Endodermal cell (in vitro differentiated cells): ENCODE results near the gene CACUL1. TPM values are rescaled to one million over a fixed set of nuclear protein-coding genes. Genes with fewer than 3 reads are reported as not detected.

ENCODE experiments used
- DNase-seq: peaks from one replicate; pipeline ENCODE4 v3.0.0-alpha.2; 2017
- H3K27ac ChIP-seq: 2 replicates; pipeline ENCODE4 v1.5.1; 2013; ENCODE audit warnings: mild to moderate bottlenecking, low read depth, low read length, moderate library complexity
- H3K27me3 ChIP-seq: 2 replicates; pipeline ENCODE4 v1.6.1; 2013; ENCODE audit warnings: mild to moderate bottlenecking, low read length, moderate library complexity; ENCODE audit not compliant: insufficient read depth, control insufficient read depth, poor library complexity, severe bottlenecking
- H3K36me3 ChIP-seq: 2 replicates; pipeline ENCODE4 v1.7.0; 2013; ENCODE audit warnings: mild to moderate bottlenecking, low read length, moderate library complexity; ENCODE audit not compliant: control insufficient read depth, insufficient read depth
- H3K4me1 ChIP-seq: one replicate; pipeline ENCODE4 v1.7.0; 2013; ENCODE audit warnings: low read length; ENCODE audit not compliant: control insufficient read depth, insufficient read depth
- H3K4me3 ChIP-seq: 2 replicates; pipeline ENCODE4 v1.5.1; 2013; ENCODE audit warnings: mild to moderate bottlenecking, low read length, moderate library complexity
- H3K9ac ChIP-seq: 2 replicates; pipeline ENCODE4 v1.6.1; 2013; ENCODE audit warnings: mild to moderate bottlenecking, low read length, moderate library complexity; ENCODE audit not compliant: poor library complexity, severe bottlenecking; ENCODE audit errors: extremely low read depth
- H3K9me3 ChIP-seq: 2 replicates; pipeline ENCODE4 v1.6.1; 2013; ENCODE audit warnings: mild to moderate bottlenecking, low read length, moderate library complexity; ENCODE audit not compliant: control insufficient read depth
- H3K27ac Mint-ChIP-seq: 2 replicates; pipeline ENCODE4 v1.8.0; 2020; ENCODE audit warnings: mixed read lengths
- H3K27me3 Mint-ChIP-seq: 2 replicates; pipeline ENCODE4 v1.8.0; 2021; ENCODE audit warnings: mild to moderate bottlenecking, mixed read lengths; ENCODE audit not compliant: insufficient read depth
- H3K36me3 Mint-ChIP-seq: 2 replicates; pipeline ENCODE4 v1.8.0; 2020; ENCODE audit warnings: low read depth, mixed read lengths
- H3K4me1 Mint-ChIP-seq: 2 replicates; pipeline ENCODE4 v1.8.0; 2020; ENCODE audit warnings: mixed read lengths
- H3K4me3 Mint-ChIP-seq: 2 replicates; pipeline ENCODE4 v1.8.0; 2020; ENCODE audit warnings: mild to moderate bottlenecking, moderate library complexity, mixed read lengths
- H3K9me3 Mint-ChIP-seq: 2 replicates; pipeline ENCODE4 v1.8.0; 2020; ENCODE audit warnings: mild to moderate bottlenecking, mixed read lengths
- WGBS, 2 experiments: methylation state at CpG; one replicate each; pipeline versions ENCODE4 v1.1.5 to v1.1.7; 2013; ENCODE audit warnings: missing lambda C conversion rate in 2 of 2, mixed read lengths in 1 of 2; ENCODE audit not compliant: insufficient coverage in 1 of 2, insufficient read length in 1 of 2; 5-methylcytosine and 5-hydroxymethylcytosine counted together
- total RNA-seq, 2 donors: library from RNA; stranded (reverse); fragmentation: NEBNext Ultra II Directional in 1 of 2; extraction: Animal tissue kit (Norgen Biotek cat#: 25700) in 1 of 2; gene quantifications; 2 replicates in 1 of 2; 3 replicates in 1 of 2; pipeline ENCODE4 v1.2.1, GENCODE V29; 2021
- TF ChIP-seq, protein P1 (sequence below): fragments of 200-600 bp; sonication (generic); conservative IDR thresholded peaks from 2 replicates; pipeline ENCODE4 v1.5.0; 2021; ENCODE audit warnings: antibody characterized with exemption, mild to moderate bottlenecking

Gene CACUL1
- total RNA-seq, 2 donors from 2014 or later, result 37.5 to 38.9 TPM

DNA sequence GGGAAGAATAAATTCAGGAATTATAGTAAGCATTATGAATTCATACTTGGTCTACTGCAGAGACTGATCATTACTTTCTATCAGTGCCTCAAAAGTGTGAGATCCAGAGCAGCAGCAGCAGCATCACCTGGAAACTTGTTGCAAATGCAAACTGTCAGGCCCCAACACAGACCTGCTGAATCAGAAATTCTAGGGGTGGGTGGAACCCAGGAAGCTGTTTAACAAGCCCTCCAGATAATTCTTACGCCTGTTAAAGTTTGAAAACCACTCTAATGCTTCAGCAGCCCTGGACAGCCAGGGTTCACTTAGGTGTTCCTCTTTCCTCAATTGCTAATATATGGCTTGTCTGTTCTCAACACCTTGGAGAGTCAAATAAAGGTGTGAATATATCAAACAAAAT is 19.5 kb downstream of the CACUL1 start:
- 89 to 100% methylated on average over 1 of the region's 1 CpG for WGBS, 2 experiments
- DNase-seq, result peak; percentile 47
- Mint-ChIP-seq H3K4me3 (no peak overlapping the region), H3K4me1 (peaks cover 54% of the 10 kb centered on the region), H3K9me3 (no peaks in the 10 kb centered on the region), H3K27ac (no peak overlapping the region), H3K36me3 (peaks cover 2% of the 10 kb centered on the region), H3K27me3 (no peaks in the 10 kb centered on the region)
- TF ChIP-seq, protein P1, sequence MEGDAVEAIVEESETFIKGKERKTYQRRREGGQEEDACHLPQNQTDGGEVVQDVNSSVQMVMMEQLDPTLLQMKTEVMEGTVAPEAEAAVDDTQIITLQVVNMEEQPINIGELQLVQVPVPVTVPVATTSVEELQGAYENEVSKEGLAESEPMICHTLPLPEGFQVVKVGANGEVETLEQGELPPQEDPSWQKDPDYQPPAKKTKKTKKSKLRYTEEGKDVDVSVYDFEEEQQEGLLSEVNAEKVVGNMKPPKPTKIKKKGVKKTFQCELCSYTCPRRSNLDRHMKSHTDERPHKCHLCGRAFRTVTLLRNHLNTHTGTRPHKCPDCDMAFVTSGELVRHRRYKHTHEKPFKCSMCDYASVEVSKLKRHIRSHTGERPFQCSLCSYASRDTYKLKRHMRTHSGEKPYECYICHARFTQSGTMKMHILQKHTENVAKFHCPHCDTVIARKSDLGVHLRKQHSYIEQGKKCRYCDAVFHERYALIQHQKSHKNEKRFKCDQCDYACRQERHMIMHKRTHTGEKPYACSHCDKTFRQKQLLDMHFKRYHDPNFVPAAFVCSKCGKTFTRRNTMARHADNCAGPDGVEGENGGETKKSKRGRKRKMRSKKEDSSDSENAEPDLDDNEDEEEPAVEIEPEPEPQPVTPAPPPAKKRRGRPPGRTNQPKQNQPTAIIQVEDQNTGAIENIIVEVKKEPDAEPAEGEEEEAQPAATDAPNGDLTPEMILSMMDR, result no peak
- no peaks in the 10 kb centered on the region for H3K9me3 ChIP-seq
- H3K27ac ChIP-seq, result no peak overlapping the region
- no peaks in the 10 kb centered on the region for H3K27me3 ChIP-seq
- H3K36me3 ChIP-seq, result no peaks in the 10 kb centered on the region
- no peak overlapping the region for H3K4me3 ChIP-seq
- H3K4me1 ChIP-seq, result peaks cover 19% of the 10 kb centered on the region
- no peak overlapping the region for H3K9ac ChIP-seq

DNA sequence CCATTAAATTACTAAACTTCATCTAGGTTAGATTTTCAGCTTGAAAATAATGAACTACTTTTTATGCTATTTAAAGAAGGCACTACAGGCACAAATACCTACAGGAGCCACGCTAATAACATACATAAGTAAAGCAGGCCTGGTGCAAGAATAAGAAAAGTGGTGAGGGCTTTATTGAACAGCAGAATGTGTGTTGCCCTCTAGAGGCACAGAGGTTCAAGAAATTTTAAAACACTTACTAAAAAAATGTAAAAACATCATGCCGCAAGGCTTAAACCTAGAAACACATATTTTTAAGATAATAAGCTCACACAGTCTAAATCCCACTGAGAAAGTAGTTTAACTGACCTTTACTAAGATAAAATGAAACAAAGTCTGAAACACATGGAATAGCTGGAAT is 20.3 kb downstream of the CACUL1 start:
- no peaks in the 10 kb centered on the region for H3K9me3 Mint-ChIP-seq
- WGBS, 2 experiments, result 89% methylated on average over 2 of the region's 2 CpGs; no CpG with 5 or more reads in 1 of the 2 experiments
- H3K27ac ChIP-seq, result no peak overlapping the region
- no peak for DNase-seq
- no peaks in the 10 kb centered on the region for H3K36me3 ChIP-seq
- no peak overlapping the region for H3K9ac ChIP-seq
- H3K36me3 Mint-ChIP-seq, result peaks cover 2% of the 10 kb centered on the region
- no peak overlapping the region for H3K4me3 ChIP-seq
- no peaks in the 10 kb centered on the region for H3K27me3 ChIP-seq
- H3K4me1 Mint-ChIP-seq, result peaks cover 61% of the 10 kb centered on the region
- H3K27me3 Mint-ChIP-seq, result no peaks in the 10 kb centered on the region
- no peak overlapping the region for H3K4me3 Mint-ChIP-seq
- TF ChIP-seq, protein P1, result peak; percentile 66
- no peak overlapping the region for H3K27ac Mint-ChIP-seq
- peaks cover 23% of the 10 kb centered on the region for H3K4me1 ChIP-seq
- H3K9me3 ChIP-seq, result no peaks in the 10 kb centered on the region

DNA sequence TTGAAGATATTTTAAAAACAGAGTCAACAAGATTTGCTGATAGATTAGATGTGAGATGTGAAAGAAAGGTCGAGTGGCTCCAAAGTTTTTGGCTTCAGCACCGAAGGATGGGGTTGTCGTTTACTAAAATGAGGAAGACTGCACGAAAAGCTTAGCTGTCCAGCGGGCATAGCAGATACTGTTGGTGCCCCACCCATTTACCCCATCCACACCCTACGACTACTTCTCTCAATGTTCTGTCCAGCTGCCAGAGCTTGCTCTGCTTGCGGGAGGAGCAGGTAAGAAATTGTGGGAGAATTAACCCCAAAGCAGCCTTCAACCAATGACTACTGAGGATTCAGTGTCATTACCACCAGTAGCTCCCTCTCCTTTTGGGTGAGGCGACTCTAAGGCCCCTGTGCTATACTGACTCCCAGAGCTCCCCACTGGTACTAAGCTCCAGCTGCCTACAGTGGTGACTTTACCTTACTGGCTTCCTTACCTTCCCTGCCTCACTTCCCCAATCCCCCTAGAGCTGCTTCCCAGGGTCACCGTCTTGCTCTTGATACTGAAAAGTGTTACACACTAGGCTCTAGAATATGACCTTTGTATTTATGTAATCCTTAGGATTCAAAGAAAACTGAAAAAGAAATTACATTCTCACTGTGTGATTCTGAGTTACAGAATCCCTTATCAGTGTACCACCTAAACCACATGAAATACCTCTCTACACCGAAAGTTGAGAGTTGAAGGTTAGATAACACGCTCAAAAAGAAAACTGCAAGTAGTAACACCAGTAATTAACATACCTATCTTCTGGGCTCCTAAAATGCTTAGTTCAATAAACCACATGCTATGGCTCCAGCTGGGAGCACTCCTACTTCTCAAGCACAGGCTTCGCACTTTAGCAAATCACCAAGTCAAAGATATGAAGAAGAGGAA is 22.3 kb downstream of the CACUL1 start:
- peak overlapping the region; percentile 26 for H3K27ac Mint-ChIP-seq
- Histone ChIP-seq H3K4me1 (peaks cover 27% of the 10 kb centered on the region), H3K36me3 (no peaks in the 10 kb centered on the region), H3K27me3 (no peaks in the 10 kb centered on the region), H3K9ac (no peak overlapping the region), H3K9me3 (no peaks in the 10 kb centered on the region), H3K27ac (no peak overlapping the region), H3K4me3 (no peak overlapping the region)
- WGBS, 2 experiments, result 75 to 78% methylated on average over 4 to 12 of the region's 12 CpGs
- no peaks in the 10 kb centered on the region for H3K27me3 Mint-ChIP-seq
- no peaks in the 10 kb centered on the region for H3K36me3 Mint-ChIP-seq
- peak; percentile 53 for DNase-seq
- no peaks in the 10 kb centered on the region for H3K9me3 Mint-ChIP-seq
- H3K4me3 Mint-ChIP-seq, result no peak overlapping the region
- TF ChIP-seq, protein P1, result no peak
- H3K4me1 Mint-ChIP-seq, result peaks cover 58% of the 10 kb centered on the region
